Endothelial cell of umbilical vein (primary cell): ENCODE measurements around the gene BRSK2. TPM values are rescaled to one million over a fixed set of nuclear protein-coding genes. Genes with fewer than 3 reads are reported as not detected.

Experiments used
- BruUV-seq: library from RNA; stranded (reverse); fragments of 400-500 nt; replicated peaks from 2 replicates; lab custom pipeline; 2021; lab: Mats Ljungman, UMichigan
- CTCF ChIA-PET: fragments of 300-600, 350-600 bp; sonication (Branson Sonifier 250); formaldehyde crosslinking; loops from one replicate; lab custom pipeline; 2021; ENCODE audit warnings: antibody characterized with exemption, inconsistent platforms; lab: Charles Lee
- POLR2A ChIA-PET: fragments of 300-600, 350-600 bp; sonication (Branson Sonifier 250); formaldehyde crosslinking; loops from one replicate; lab custom pipeline; 2021; ENCODE audit warnings: antibody characterized with exemption, inconsistent platforms; lab: Charles Lee
- DNase-seq: peaks from one replicate; pipeline ENCODE4 v3.0.0-alpha.2; 2011; ENCODE audit warnings: low read depth, low spot score
- FAIRE-seq: peaks from 2 replicates; lab custom pipeline; 2011; peaks lifted over from hg19 to GRCh38; lab: Jason Lieb, UNC
- H2AFZ ChIP-seq: 2 replicates; pipeline ENCODE4 v1.6.0; 2012; ENCODE audit warnings: low read depth, low read length, control low read depth, inconsistent platforms
- H3K27ac ChIP-seq: 2 replicates; pipeline ENCODE4 v1.5.1; 2011; ENCODE audit warnings: low read depth, mild to moderate bottlenecking, control low read depth, low read length, moderate library complexity; ENCODE audit not compliant: insufficient read depth
- H3K27me3 ChIP-seq, 2 experiments: 2 replicates each; pipeline versions ENCODE4 v1.6.0 to v1.6.1; 2011; ENCODE audit warnings: low read length in 2 of 2, mixed read lengths in 1 of 2; ENCODE audit not compliant: control insufficient read depth in 2 of 2, insufficient read depth in 2 of 2
- H3K36me3 ChIP-seq, 2 experiments: 2 replicates in 1 of 2; 3 replicates in 1 of 2; pipeline ENCODE4 v1.5.1; 2011; ENCODE audit warnings: low read length in 2 of 2, mild to moderate bottlenecking in 1 of 2, moderate library complexity in 1 of 2; ENCODE audit not compliant: control insufficient read depth in 2 of 2, insufficient read depth in 2 of 2; ENCODE audit errors: extremely low read depth in 1 of 2
- H3K4me1 ChIP-seq: 3 replicates; pipeline ENCODE4 v1.5.1; 2011; ENCODE audit warnings: mild to moderate bottlenecking, low read length; ENCODE audit not compliant: control insufficient read depth, insufficient read depth; ENCODE audit errors: extremely low read depth
- H3K4me2 ChIP-seq: 2 replicates; pipeline ENCODE4 v1.6.1; 2011; ENCODE audit warnings: low read length, control low read depth, mixed read lengths; ENCODE audit not compliant: insufficient read depth
- H3K4me3 ChIP-seq, 3 experiments: fragments of 200-600 bp in 1 of 3; sonication (generic), shearing (Covaris generic) in 1 of 3; replicated peaks in 1 of 3; 2 replicates each; pipeline ENCODE4 v1.5.1; 2011 to 2016; ENCODE audit warnings: control low read depth in 3 of 3, low read length in 3 of 3, mild to moderate bottlenecking in 2 of 3, inconsistent platforms in 1 of 3, low read depth in 1 of 3, moderate library complexity in 1 of 3; ENCODE audit not compliant: insufficient read depth in 1 of 3
- H3K79me2 ChIP-seq: 2 replicates; pipeline ENCODE4 v1.6.0; 2012; ENCODE audit warnings: low read length, inconsistent platforms; ENCODE audit not compliant: control insufficient read depth, insufficient read depth
- H3K9ac ChIP-seq: replicated peaks from 2 replicates; pipeline ENCODE3; 2011; ENCODE audit warnings: low read length, control low read depth; ENCODE audit not compliant: insufficient read depth; ENCODE audit errors: extremely low read depth
- H3K9me1 ChIP-seq: replicated peaks from 3 replicates; pipeline ENCODE4 v1.6.0; 2011; ENCODE audit warnings: mild to moderate bottlenecking, low read length; ENCODE audit not compliant: control insufficient read depth, insufficient read depth; ENCODE audit errors: extremely low read depth
- H3K9me3 ChIP-seq: replicated peaks from 2 replicates; pipeline ENCODE4 v1.5.1; 2012; ENCODE audit warnings: low read length, inconsistent platforms; ENCODE audit not compliant: control insufficient read depth, insufficient read depth
- H4K20me1 ChIP-seq: replicated peaks from 2 replicates; pipeline ENCODE3; 2011; ENCODE audit warnings: mild to moderate bottlenecking, low read length; ENCODE audit not compliant: control insufficient read depth, insufficient read depth; ENCODE audit errors: extremely low read depth
- CTCF ChIP-seq, 2 donors: IDR thresholded peaks; 1 replicate in 1 of 2; 2 replicates in 1 of 2; pipeline ENCODE4 v1.5.1; 2011; ENCODE audit warnings: low read length in 2 of 2, mild to moderate bottlenecking in 2 of 2, moderate library complexity in 2 of 2, control low read depth in 1 of 2, inconsistent platforms in 1 of 2, low read depth in 1 of 2; ENCODE audit not compliant: insufficient read depth in 1 of 2; ENCODE audit errors: extremely low read depth in 1 of 2
- EZH2 ChIP-seq: IDR thresholded peaks from 2 replicates; pipeline ENCODE4 v1.6.1; 2012; ENCODE audit warnings: borderline replicate concordance, low read depth, mild to moderate bottlenecking, moderate library complexity, low read length, inconsistent platforms; ENCODE audit not compliant: severe bottlenecking
- FOS ChIP-seq: IDR thresholded peaks from 2 replicates; pipeline ENCODE4 v1.6.1; 2011; ENCODE audit warnings: mild to moderate bottlenecking, low read length, moderate library complexity, borderline replicate concordance; ENCODE audit not compliant: insufficient read depth
- GATA2 ChIP-seq: IDR thresholded peaks from 2 replicates; pipeline ENCODE4 v1.7.0; 2011; ENCODE audit warnings: low read depth, mild to moderate bottlenecking, moderate library complexity, mixed read lengths, low read length; ENCODE audit not compliant: insufficient read length, insufficient read depth
- JUN ChIP-seq: IDR thresholded peaks from 2 replicates; pipeline ENCODE4 v1.6.1; 2011; ENCODE audit warnings: borderline replicate concordance, low read depth; ENCODE audit not compliant: insufficient read length, insufficient read depth
- MAX ChIP-seq: IDR thresholded peaks from 2 replicates; pipeline ENCODE4 v1.6.1; 2011; ENCODE audit not compliant: insufficient read depth, insufficient read length
- MYC ChIP-seq: IDR thresholded peaks from one replicate; pipeline ENCODE4 v1.6.1; 2011; ENCODE audit warnings: mild to moderate bottlenecking, low read depth, low read length
- POLR2A ChIP-seq: IDR thresholded peaks from 2 replicates; pipeline ENCODE4 v1.6.1; 2012; ENCODE audit warnings: low read depth, mild to moderate bottlenecking, control low read depth, low read length
- POLR2AphosphoS5 ChIP-seq: IDR thresholded peaks from 2 replicates; pipeline ENCODE4 v1.6.1; 2012; ENCODE audit warnings: low read depth, mild to moderate bottlenecking, control low read depth, low read length, moderate library complexity; ENCODE audit not compliant: insufficient read depth
- dilution Hi-C: fragments of 300-500 bp; cut with MboI; formaldehyde crosslinking; loops from one replicate; pipeline ENCODE4 v1.15.0; 2019; ENCODE audit warnings: low sequenced_read_pairs; ENCODE audit not compliant: extremely low pct_ligation_motif_present
- intact Hi-C: fragments of 100-400 bp; cut with micrococcal nuclease; formaldehyde crosslinking; loops from one replicate; pipeline ENCODE4 v1.10.0; 2022
- polyA plus RNA-seq, 4 experiments: library from polyadenylated mRNA; depleted of rRNA in 3 of 4; stranded (reverse) in 3 of 4; unstranded in 1 of 4; fragments of >200 nt; gene quantifications; 2 replicates each; pipeline versions ENCODE4 v1.2.1 to v1.2.3, GENCODE V29; 2011 to 2012; ENCODE audit warnings: missing spikeins in 1 of 4
- total RNA-seq: library from RNA; stranded (reverse); gene quantifications from 2 replicates; pipeline ENCODE4 v1.2.3, GENCODE V29; 2021

BRSK2 gene
- total and polyA plus RNA-seq, 2 donors (not counting 3 experiments of a cell fraction or from before 2014, with no cell fraction given): 0.08 to 0.20 TPM

DNA sequence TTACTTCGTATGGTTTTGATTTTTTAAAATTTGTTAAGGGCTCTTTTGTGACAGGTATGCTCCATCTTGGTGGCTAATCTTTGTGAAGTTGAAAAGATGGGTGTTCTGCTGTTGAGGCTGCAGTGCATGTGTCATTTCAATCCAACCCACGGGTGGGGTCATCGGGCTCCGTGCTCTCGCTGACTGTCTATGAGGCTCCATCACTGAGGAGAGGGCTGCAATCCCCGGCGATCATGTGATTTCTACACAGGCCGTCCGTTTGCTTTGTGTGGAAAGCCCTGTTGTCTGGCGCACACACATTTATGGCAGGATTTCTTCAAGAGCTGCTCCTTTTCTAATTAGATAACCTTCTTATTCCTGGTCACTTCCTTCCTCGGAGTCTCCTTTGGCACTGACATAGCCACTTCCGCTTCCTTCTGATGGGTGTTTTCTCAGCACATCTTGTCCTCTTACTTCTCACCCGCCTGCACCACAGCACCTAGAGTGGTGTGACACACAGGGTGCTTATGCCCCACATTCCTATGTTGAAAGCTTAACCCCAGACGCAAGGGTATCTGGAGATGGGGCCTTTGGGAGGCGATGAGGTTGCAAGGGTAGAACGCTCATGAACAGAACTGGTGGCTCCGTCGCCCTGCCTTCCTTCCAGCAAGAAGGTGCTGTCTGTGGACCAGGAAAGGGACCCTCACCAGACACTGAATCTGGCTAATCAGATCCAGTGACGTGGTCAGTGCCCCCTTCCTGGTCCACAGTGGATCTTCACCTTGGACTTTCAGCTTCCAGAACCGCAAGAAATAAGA is 87.4 kb downstream of the BRSK2 start:
- DNase-seq (no peak), FAIRE-seq (no peak)
- H3K36me3 ChIP-seq: peaks cover 0 to 15% of the 10 kb centered on the region in 2 experiments
- H3K4me2 ChIP-seq: no peak overlapping the region
- no peak overlapping the region for H2AFZ ChIP-seq
- TF ChIP-seq GATA2 (no peak), FOS (no peak), POLR2AphosphoS5 (no peak), POLR2A (no peak), JUN (no peak), CTCF (IDR thresholded peaks at IDR 0.05; ENCODE audit: extremely low read depth in 1 of 2, insufficient read depth in 1 of 2, low read depth in 1 of 2, low read length in 2 of 2) (no peak), MAX (no peak), EZH2 (no peak), MYC (no peak)
- no peak overlapping the region for H3K9ac ChIP-seq
- H3K9me1 ChIP-seq: no peaks in the 10 kb centered on the region
- no peaks in the 10 kb centered on the region for H4K20me1 ChIP-seq
- POLR2A ChIA-PET: no interaction called here
- CTCF ChIA-PET: no interaction called here
- intact Hi-C loops: no loop called here
- no peaks in the 10 kb centered on the region for H3K27me3 ChIP-seq
- no peaks in the 10 kb centered on the region for H3K9me3 ChIP-seq
- BruUV-seq: no TSS peak
- no peak overlapping the region for H3K4me3 ChIP-seq
- H3K4me1 ChIP-seq: no peaks in the 10 kb centered on the region
- dilution Hi-C loops: no loop called here
- no peak overlapping the region for H3K27ac ChIP-seq
- no peaks in the 10 kb centered on the region for H3K79me2 ChIP-seq
